Measurements from ENCODE around the gene HCN2.

HCN2 gene

DNA sequence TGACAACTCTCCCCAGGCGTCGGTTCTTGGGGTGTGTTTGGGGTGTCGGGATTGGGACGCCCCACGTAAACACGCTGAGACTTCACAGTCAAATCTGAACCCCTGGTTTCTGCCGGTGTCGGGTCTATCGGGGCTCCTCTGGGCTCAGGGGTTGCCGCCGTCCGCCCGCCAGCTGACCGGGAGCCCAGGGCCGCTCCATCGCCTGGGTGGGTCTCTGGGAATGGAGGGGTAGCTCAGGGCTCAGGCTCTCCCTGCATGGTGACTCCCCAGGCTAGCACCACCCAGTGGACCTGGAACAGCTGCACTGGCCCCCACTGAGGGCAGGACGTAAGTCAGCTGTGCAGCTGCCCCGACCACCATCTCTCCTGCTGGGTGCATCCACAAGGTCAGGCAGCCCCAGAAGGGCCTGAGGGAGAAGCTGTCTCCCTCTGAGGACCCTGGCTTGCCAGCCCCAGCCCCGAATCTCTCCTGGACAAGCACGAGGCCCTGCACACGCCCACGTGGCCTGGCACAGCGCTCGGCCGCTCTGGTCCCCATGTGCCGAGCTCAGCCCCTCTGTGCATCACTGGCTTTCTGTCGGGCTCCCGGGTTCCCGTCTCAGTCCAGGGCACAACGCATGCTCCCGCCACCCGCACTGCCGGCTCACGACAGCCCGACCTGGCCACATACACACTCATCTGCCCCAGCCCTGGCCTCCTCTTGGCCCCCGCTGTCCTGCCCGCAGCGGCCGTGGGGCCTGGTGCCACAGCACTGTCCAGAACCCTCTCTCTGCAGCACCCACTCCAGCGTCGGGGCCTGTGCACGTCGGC, 67.3 kb downstream of the HCN2 start:
- no peak for DNase-seq (ENCODE audit: low read depth in 2 of 2)

DNA sequence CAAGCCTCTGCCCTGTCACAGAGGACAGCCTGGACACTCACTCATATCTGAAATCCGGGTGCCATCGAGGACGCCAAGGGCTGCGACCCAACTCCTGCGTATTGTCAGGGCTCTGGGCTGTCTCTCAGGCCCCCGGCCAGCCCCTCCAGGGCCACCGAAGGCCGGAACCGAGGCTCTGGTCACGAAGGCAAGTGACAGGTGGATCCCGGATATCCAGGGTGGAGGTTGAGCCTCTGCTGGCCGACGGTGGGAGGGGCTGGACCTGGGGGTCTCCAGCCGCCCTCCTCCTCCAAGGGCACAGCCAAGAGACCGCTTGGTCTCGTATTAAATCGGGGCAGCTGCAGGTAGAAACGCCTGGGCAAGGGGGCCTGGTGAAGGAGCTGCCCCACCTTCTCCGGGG, 67.9 kb downstream of the HCN2 start:
- DNase-seq (ENCODE audit: low read depth in 2 of 2), result no peak

DNA sequence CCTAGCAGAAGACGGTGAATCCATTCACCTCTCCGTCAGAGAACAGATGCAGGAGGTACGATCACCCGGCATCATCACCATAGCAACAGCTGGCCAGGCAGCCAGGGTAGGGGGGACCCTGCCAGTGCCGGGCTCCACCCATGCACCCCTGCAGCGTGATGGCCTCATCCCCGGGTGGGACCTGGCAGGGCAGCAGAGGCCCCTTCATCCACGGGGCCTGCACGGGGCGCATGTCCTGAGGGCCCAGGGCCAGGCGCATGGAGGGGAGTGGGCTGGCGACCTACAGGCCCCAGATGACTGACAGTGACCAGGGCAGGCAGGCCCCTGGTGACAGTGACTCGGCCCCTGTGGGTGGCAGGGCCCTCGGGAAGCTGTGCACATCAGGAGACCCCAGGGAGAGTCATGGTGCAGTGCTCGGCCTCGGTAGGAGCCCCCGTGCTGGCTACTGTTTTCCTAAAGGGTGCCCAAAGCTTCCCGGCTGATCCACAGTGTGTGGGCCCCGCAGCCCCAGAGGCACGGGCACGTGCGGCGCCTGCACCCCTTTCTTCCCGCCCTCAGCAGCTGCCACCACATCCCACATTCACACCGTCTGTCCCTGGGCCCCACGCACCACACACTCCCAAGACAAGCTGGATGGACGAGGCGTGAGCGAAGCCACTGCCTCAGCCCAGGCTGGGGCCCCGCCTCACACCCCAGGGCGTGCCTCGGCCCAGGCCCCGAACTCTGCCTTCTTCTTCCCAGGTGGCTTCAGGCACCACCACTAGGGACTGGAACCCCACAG, 68.6 kb downstream of the HCN2 start:
- no peak for DNase-seq (ENCODE audit: low read depth in 2 of 2)

DNA sequence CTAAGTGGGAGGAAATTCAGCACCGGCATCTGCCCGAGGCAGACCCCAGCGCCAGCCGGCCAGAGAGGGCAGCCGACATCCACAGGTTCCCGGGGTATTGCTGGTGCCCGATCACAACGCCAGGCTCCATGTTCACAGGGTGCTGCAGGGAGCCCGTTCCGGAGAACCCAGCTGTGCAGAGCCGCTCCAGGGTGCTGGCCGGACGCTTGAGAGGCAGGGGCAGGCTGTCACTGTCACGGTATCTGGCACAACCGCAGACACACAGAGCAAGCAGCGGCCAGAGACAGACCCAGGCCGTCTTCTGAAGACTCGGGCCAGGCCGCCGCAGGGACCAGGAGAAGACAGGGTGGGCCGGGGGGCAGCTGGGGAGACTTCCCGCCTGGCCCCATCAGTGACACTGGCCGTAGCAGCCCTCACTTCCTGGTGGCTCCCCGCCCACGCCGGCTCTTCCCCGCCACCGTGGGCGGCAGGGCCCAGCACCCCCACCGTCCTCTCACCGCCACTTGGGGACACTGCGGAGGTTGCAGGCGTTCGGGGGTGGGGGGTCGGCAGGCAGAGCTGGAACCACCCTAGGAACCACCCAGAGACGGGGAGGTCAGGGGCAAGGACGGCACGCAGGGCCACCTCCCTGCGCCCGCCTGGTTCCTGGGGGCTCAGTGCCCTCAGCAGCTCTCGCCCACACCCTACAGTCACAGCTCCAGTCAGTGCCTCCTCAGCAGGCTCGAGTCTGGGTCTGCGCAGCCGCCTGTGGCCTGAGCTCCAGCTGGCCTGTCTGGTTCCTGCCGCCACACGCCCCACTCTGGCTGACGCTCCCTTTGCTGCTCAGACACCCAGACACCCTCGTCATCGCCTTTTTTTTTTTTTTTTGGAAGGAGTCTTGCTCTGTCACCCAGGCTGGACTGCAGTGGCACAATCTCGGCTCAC, 69.5 kb downstream of the HCN2 start:
- DNase-seq (ENCODE audit: low read depth in 2 of 2), result no peak

DNA sequence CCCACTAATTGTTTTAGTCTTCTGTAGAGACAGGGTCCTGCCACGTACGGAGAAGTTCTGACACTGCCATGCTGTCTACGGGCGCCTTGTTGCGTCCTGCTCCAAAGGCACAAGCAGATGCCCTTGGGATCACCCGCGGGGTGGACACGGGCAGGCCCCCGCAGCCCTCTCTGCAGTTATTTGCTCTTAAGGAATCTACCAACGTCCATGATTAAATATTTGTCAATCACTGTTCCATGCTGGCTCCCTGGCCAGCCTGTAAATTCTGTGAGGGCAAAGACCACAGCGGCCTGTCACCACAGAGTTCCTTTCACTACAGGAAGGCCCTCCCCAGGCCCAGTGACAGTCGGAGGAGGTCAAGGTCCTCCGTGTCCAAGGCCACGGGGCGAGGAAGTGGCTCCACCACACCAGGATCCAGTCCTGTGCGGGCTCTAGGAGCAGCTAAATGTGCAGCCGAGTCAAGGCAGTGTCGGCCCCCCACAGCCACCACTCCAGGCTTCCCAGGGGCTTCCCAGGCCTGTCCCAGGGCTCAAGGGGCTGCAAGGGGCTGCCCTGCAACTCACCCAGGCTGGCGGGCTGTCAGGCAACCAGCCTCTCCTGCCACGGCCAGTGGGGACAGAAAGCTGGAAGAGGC, 71.2 kb downstream of the HCN2 start:
- DNase-seq (ENCODE audit: low read depth in 2 of 2), result no peak

DNA sequence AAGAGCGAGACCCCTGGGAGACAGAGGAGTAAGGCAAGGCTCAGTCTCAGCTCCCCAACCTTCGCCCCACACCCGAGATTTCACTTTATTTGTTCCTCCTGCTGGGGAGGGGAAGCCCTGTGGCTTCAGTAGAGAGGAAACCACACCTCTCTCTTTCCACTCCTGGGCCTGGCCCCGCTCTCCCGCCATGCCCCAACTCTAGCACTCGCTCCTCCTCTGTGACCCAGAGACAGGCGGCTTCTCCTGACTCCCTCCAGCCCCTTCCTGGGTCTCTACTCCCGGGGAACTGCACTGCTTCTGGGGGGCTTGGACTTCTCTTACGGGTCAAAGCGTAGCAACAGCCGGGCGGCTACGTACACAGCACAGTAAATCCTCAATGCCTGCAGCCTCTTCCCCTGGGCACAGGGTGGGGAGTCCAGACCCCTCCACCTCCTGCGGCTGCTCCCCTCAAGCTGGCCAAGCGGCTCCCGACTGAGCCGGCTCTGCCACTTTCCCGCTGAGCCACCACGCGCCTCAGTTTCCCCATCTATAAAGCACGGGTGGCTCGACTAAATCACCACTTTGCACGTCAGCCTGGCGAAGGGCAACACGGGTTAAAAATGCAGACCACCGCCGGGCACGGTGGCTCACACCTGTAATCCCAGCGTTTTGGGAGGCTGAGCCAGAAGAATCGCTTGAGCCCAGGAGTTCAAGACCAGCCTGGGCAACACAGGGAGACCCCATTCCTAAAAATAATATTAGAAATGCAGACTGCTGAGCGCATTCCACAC, 71.9 kb downstream of the HCN2 start:
- DNase-seq (ENCODE audit: low read depth in 2 of 2), result peak; percentile 42 to 50

DNA sequence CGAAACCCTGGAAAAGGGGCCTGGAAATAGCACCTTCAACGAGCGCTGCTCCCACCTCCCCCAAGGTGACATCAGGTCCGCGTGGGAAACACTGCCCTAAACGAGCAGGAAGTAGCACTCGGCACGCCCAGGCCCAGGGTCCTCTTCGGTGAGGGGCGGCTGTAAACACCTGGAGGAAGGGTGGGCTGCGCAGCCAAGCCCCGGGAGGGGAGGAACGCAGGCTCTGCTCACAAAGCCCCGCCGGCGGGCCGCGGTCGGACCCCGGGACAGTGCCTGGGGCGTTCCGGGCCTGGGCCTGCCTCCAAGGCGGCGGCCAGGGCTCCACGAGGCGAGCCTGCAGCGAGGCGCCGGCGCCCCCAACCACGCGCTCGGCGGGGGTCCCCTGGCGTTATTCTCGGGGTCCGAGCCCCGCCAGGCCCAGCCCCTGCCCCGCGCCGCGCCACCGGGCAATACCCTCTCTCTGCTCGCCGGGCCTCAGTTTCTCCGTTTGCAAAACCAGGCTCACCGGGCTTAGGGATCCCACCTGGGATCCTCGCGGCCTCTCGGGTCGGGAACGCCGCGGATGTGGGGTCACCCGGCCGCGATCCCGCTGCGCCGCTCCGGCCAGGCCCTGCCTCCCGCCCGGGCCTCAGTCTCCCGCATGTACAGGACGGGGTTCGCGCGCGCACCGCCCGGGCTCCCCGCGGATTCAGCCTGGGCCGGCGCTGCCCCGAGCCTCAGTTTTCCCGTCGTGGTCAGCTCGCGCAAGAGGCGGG, 72.7 kb downstream of the HCN2 start:
- DNase-seq (ENCODE audit: low read depth in 2 of 2), result peak; percentile 58 to 63

DNA sequence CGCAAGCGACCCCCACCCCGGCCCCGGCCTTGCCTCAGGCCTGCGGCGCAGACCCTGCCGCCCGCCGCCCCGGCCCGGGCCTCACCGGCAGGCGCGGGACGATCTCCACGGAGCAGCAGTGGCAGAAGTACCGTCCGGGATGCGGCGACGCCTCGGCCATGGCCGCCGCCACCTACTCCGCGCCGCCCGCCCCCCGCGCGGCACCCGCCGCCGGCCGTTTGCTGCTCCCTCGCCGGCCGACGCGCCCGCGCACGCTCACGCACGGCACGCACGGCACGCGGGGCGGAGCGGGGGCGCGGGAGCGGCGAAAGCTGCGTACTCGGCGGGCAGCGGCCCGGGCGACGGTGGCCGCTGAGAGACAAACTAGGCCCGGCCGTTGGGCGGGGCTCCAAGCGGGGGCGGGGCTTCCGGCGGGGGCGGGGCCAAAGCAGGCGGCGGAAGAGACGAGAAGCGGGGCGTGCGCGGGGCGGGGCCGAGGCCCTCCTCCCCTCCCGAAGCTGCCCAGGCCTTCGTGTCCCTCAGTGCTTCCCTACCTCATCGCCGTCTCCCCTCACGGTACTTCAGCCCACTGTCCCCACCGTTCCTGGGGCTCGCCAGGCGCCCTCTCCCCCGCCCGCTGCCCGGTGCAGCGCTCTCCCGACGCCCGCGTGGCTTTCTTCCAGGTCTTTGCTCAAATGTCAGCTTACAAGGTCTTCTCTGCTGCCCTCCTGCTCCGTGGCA, 73.4 kb downstream of the HCN2 start, which contains the start of gene RNF126:
Gene RNF126, minus strand, starts transcription at position 253 of the 720 bp plus-strand sequence. Its CDS starts 93 bp downstream, at position 160.
- peak; percentile 94 to 97 for DNase-seq (ENCODE audit: low read depth in 2 of 2)

DNA sequence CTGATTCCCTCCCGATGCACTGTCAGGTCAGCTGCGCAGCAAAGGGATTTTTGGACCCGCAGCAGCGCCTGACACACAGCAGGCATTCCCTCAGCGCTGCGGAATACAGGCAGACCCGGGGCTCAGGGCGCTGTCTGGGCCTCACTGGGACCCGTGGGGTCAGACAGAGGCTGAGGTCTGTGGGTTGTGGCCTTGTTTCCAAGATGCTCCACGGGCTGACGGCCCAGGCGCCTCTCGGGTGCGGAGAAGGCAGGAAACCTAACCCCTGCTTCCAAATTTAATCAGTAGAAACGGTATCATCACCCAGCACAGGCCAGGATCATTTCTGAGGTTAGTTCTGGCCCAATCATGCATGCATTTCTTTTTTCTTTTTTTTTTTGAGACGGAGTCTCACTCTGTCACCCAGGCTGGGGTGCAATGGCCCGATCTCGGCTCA, 74.0 kb downstream of the HCN2 start:
- DNase-seq (ENCODE audit: low read depth in 2 of 2), result no peak

DNA sequence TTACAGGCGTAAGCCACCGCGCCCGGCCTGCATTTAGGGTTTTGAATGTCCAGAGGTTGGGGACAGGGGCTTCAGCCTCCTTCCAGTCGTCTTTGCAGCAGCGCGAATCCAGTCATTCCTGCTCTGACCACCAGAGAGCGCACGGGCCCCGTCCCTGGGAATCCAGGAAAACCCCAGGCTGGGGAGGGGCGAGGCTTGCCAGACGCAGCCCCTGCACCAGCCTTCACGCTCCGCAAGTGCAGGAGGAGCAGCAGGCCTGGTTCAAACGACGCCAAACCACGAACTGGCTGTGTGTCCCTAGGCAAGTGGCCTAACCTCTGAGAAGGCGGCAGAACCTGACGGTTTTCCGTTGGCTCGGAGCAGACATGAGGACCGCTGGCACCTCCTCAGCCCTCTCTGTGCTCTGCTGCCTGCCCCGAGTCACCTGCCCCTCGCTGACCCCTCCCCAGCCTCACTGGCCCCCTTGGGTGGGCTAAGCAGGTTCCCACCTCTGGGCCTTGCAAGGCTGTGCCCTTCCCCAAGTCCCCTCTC, 75.3 kb downstream of the HCN2 start:
- peak; percentile 81 for DNase-seq (ENCODE audit: low read depth in 2 of 2)
